Neural cell (in vitro differentiated cells): ENCODE results near the gene ASIC2. TPM values are rescaled to one million over a fixed set of nuclear protein-coding genes. Genes with fewer than 3 reads are reported as not detected.

ENCODE experiments used
- H2AFZ ChIP-seq: fragments of 200-600, 300-800 bp; sonication (generic), shearing (Covaris generic); 2 replicates; pipeline ENCODE4 v1.6.0; 2014; ENCODE audit warnings: low read depth, mild to moderate bottlenecking, antibody characterized with exemption, low read length, moderate library complexity
- H3F3A ChIP-seq: fragments of 200-600 bp; shearing (Covaris generic); 2 replicates; pipeline ENCODE4 v1.6.1; 2016; ENCODE audit warnings: mild to moderate bottlenecking, moderate library complexity, mixed read lengths, antibody characterized with exemption, low read length; ENCODE audit not compliant: insufficient read depth, poor library complexity, severe bottlenecking
- H3K27ac ChIP-seq: fragments of 200-600, 300-800 bp; sonication (generic), shearing (Covaris generic); 2 replicates; pipeline ENCODE4 v1.5.1; 2014; ENCODE audit warnings: mild to moderate bottlenecking, low read length, moderate library complexity
- H3K27me3 ChIP-seq: fragments of 300-800, 200-600 bp; sonication (generic), shearing (Covaris generic); 2 replicates; pipeline ENCODE4 v1.6.0; 2014; ENCODE audit warnings: mild to moderate bottlenecking, low read depth, low read length, moderate library complexity; ENCODE audit not compliant: insufficient read depth
- H3K36me3 ChIP-seq: fragments of 300-800, 200-600 bp; sonication (generic), shearing (Covaris generic); 2 replicates; pipeline ENCODE4 v1.5.1; 2014; ENCODE audit warnings: mild to moderate bottlenecking, antibody characterized with exemption, low read length, moderate library complexity; ENCODE audit not compliant: insufficient read depth
- H3K4me2 ChIP-seq: fragments of 300-800, 200-600 bp; sonication (generic), shearing (Covaris generic); 2 replicates; pipeline ENCODE4 v1.6.0; 2014; ENCODE audit warnings: mild to moderate bottlenecking, low read length
- H3K4me3 ChIP-seq: fragments of 300-800, 200-600 bp; sonication (generic), shearing (Covaris generic); 2 replicates; pipeline ENCODE4 v1.5.1; 2014; ENCODE audit warnings: mild to moderate bottlenecking, low read length, moderate library complexity
- H3K79me2 ChIP-seq: fragments of 200-600 bp; shearing (Covaris generic); replicated peaks from 2 replicates; pipeline ENCODE4 v1.6.0; 2014; ENCODE audit warnings: mild to moderate bottlenecking, low read length, moderate library complexity; ENCODE audit not compliant: insufficient read depth
- H3K9ac ChIP-seq: fragments of 300-800, 200-600 bp; sonication (generic), shearing (Covaris generic); 2 replicates; pipeline ENCODE4 v1.6.1; 2016; ENCODE audit warnings: mild to moderate bottlenecking, low read length, mixed read lengths
- H3K9me2 ChIP-seq: fragments of 200-600 bp; shearing (Covaris generic); 2 replicates; pipeline ENCODE4 v1.6.1; 2016; ENCODE audit warnings: mild to moderate bottlenecking, low read length, mixed read lengths; ENCODE audit not compliant: insufficient read depth
- H3K9me3 ChIP-seq: fragments of 200-600, 300-800 bp; sonication (generic), shearing (Covaris generic); 2 replicates; pipeline ENCODE4 v1.6.1; 2016; ENCODE audit warnings: mild to moderate bottlenecking, mixed run types, low read length, moderate library complexity, mixed read lengths
- H4K20me1 ChIP-seq: fragments of 200-600 bp; shearing (Covaris generic); 2 replicates; pipeline ENCODE4 v1.6.1; 2016; ENCODE audit warnings: mild to moderate bottlenecking, mixed run types; ENCODE audit not compliant: insufficient read depth
- CTCF ChIP-seq: fragments of 450-650 bp; IDR thresholded peaks from 2 replicates; pipeline ENCODE4 v1.5.1; 2014; ENCODE audit warnings: antibody characterized with exemption, mild to moderate bottlenecking, moderate library complexity; ENCODE audit not compliant: poor library complexity, severe bottlenecking
- EP300 ChIP-seq: fragments of 450-650 bp; conservative IDR thresholded peaks from 2 replicates; pipeline ENCODE4 v1.6.1; 2014; ENCODE audit warnings: antibody characterized with exemption, mild to moderate bottlenecking, moderate library complexity; ENCODE audit not compliant: poor library complexity, severe bottlenecking
- EZH2 ChIP-seq: fragments of 200-600, 300-800 bp; shearing (Covaris generic), sonication (generic); IDR thresholded peaks from 2 replicates; pipeline ENCODE4 v1.6.1; 2014; ENCODE audit warnings: antibody characterized with exemption, low read length, borderline replicate concordance, mild to moderate bottlenecking; ENCODE audit not compliant: insufficient read depth, poor library complexity, severe bottlenecking
- MXI1 ChIP-seq: fragments of 450-650 bp; conservative IDR thresholded peaks from 2 replicates; pipeline ENCODE4 v1.6.1; 2014; ENCODE audit warnings: antibody characterized with exemption, mild to moderate bottlenecking; ENCODE audit not compliant: poor library complexity, severe bottlenecking
- POLR2AphosphoS5 ChIP-seq: IDR thresholded peaks from 2 replicates; pipeline ENCODE4 v1.6.1; 2012
- RAD21 ChIP-seq: fragments of 450-650 bp; conservative IDR thresholded peaks from 2 replicates; pipeline ENCODE4 v1.6.1; 2014; ENCODE audit warnings: antibody characterized with exemption, mild to moderate bottlenecking, moderate library complexity
- REST ChIP-seq: IDR thresholded peaks from 2 replicates; pipeline ENCODE4 v1.6.1; 2012; ENCODE audit warnings: borderline replicate concordance
- SMC3 ChIP-seq: fragments of 450-650 bp; conservative IDR thresholded peaks from 2 replicates; pipeline ENCODE4 v1.6.1; 2014; ENCODE audit warnings: antibody characterized with exemption, mild to moderate bottlenecking, moderate library complexity; ENCODE audit not compliant: poor library complexity
- TAF1 ChIP-seq: IDR thresholded peaks from 2 replicates; pipeline ENCODE4 v1.6.1; 2012; ENCODE audit warnings: low read depth
- polyA plus RNA-seq: library from polyadenylated mRNA; depleted of rRNA; stranded (reverse); fragments of >200 nt; gene quantifications from 2 replicates; pipeline ENCODE4 v1.2.3, GENCODE V29; 2014

ASIC2 gene
- polyA plus RNA-seq, 1 donor from 2014 or later, result 2.4 TPM

GRCh38 chr17:33201283-33201682 is 91.8 kb downstream of the ASIC2 start (continued):
- TF ChIP-seq MXI1 (no peak), SMC3 (no peak)

GRCh38 chr17:33200587-33200986 is 92.5 kb downstream of the ASIC2 start:
- Histone ChIP-seq H3K4me3 (no peak overlapping the region), H3K9me2 (no peaks in the 10 kb centered on the region), H4K20me1 (no peaks in the 10 kb centered on the region), H3K9ac (no peak overlapping the region), H3K36me3 (no peaks in the 10 kb centered on the region), H3K9me3 (no peaks in the 10 kb centered on the region), H2AFZ (no peak overlapping the region), H3K79me2 (no peaks in the 10 kb centered on the region), H3K27me3 (no peaks in the 10 kb centered on the region), H3K27ac (no peak overlapping the region), H3K4me2 (no peak overlapping the region), H3F3A (no peaks in the 10 kb centered on the region)
- TF ChIP-seq TAF1, result no peak
- no peak for TF ChIP-seq EP300

- H3K79me2 ChIP-seq, result no peaks in the 10 kb centered on the region
- no peak overlapping the region for H3K9ac ChIP-seq
- H3K27ac ChIP-seq, result no peak overlapping the region
- H3K4me3 ChIP-seq, result no peak overlapping the region
- H3K4me2 ChIP-seq, result no peak overlapping the region
- no peaks in the 10 kb centered on the region for H3K36me3 ChIP-seq
- H4K20me1 ChIP-seq, result no peaks in the 10 kb centered on the region
- no peaks in the 10 kb centered on the region for H3K9me2 ChIP-seq
- no peaks in the 10 kb centered on the region for H3K9me3 ChIP-seq
- TF ChIP-seq RAD21 (no peak), POLR2AphosphoS5 (no peak), EZH2 (no peak), SMC3 (no peak), TAF1 (no peak), EP300 (no peak), REST (no peak), CTCF (no peak), MXI1 (no peak)
- no peaks in the 10 kb centered on the region for H3K27me3 ChIP-seq
- no peak overlapping the region for H2AFZ ChIP-seq
- no peaks in the 10 kb centered on the region for H3F3A ChIP-seq
Measured at GRCh38 chr17:33199571-33200510, 93.3 kb downstream of the ASIC2 start.
